GM12865 (cell line): Measurements from ENCODE around the gene PPP1R12C.
A peak's percentile ranks its signal among the peaks of the same experiment; 100 is the strongest.

ENCODE experiments used
- DNase-seq: peaks from one replicate; pipeline ENCODE4 v3.0.0; 2010; ENCODE audit warnings: low read depth
- H3K4me3 ChIP-seq: 2 replicates; pipeline ENCODE4 v1.5.1; 2011; ENCODE audit warnings: mild to moderate bottlenecking, low read depth, low read length, control low read depth
- TF ChIP-seq, protein P1 (sequence below): IDR thresholded peaks from 2 replicates; pipeline ENCODE4 v1.5.1; 2011; ENCODE audit warnings: low read length, control low read depth, low read depth, inconsistent platforms; ENCODE audit not compliant: insufficient read depth; ENCODE audit errors: missing control alignments

Gene PPP1R12C

DNA sequence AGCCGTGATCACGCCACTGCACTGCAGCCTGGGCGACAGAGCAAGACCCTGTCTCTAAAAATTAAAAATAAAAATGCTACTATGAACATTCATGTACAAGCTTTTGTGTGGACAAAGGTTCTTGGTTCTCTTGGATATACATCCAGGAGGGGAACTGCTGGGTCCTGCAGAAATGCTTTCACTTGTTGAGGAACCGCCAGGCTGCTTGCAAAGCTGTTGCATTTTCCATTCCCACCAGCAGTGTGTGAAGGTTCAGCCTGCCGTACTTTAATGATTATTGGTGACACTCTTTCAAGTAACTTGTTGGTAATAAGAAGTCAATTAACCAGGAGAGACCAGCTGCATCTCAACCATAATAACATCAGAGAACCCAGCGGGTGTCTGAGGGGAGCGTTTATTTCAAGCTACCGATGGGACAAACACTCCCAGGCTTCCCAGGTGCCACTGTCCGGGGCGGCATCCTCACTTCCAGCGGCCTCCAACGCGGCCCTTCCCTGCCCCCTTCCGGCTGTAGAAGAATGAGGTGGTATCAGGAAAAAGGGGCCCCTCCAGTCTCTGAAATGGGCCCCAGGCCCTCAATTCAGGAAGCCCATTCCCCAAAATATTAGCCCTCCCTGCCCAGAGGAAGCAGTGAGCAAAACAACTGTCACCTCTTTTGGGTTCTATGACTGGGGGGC is 15.2 kb upstream of the PPP1R12C start:
- no peak overlapping the region for H3K4me3 ChIP-seq
- TF ChIP-seq, protein P1, sequence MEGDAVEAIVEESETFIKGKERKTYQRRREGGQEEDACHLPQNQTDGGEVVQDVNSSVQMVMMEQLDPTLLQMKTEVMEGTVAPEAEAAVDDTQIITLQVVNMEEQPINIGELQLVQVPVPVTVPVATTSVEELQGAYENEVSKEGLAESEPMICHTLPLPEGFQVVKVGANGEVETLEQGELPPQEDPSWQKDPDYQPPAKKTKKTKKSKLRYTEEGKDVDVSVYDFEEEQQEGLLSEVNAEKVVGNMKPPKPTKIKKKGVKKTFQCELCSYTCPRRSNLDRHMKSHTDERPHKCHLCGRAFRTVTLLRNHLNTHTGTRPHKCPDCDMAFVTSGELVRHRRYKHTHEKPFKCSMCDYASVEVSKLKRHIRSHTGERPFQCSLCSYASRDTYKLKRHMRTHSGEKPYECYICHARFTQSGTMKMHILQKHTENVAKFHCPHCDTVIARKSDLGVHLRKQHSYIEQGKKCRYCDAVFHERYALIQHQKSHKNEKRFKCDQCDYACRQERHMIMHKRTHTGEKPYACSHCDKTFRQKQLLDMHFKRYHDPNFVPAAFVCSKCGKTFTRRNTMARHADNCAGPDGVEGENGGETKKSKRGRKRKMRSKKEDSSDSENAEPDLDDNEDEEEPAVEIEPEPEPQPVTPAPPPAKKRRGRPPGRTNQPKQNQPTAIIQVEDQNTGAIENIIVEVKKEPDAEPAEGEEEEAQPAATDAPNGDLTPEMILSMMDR: peak; percentile 5
- DNase-seq: no peak

DNA sequence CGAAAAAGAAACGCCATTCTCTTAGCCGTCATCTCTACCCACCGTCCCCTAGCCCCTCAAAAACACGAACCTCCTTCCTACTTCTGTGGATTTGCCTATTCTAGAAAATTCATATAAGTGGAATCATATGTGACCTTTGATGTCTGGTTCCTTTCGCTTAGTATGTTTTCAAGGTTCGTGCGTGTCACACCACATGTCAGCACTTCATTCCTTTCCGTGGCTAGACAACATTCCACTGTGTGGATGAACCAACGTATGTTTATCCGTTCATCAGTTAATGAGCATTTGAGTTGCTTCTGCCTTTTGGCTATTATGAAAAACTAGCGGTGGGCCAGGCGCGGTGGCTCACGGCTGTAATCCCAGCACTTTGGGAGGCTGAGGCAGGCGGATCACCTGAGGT is 14.0 kb upstream of the PPP1R12C start:
- TF ChIP-seq, protein P1: no peak
- no peak for DNase-seq
- H3K4me3 ChIP-seq: no peak overlapping the region

DNA sequence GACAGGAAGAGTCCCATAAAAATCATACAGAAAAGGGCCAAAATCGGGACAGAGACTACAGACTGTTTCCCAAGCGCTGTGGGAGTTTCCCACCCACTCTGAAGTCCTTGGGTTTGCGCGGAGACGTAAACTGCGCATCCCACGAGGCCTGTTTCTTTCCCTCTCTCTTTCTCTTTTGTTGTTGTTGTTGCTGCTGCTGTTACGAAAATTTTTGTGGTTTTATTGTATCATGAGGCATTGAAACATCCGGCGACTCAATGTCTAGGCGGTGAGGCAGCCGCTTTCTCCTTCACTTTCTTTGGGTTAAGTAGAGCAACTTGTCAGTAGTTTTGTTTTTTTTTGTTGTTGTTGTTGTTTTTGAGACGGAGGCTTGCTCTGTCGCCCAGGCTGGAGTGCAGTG is 1.6 kb upstream of the PPP1R12C start:
- no peak overlapping the region for H3K4me3 ChIP-seq
- no peak for DNase-seq
- TF ChIP-seq, protein P1: no peak

DNA sequence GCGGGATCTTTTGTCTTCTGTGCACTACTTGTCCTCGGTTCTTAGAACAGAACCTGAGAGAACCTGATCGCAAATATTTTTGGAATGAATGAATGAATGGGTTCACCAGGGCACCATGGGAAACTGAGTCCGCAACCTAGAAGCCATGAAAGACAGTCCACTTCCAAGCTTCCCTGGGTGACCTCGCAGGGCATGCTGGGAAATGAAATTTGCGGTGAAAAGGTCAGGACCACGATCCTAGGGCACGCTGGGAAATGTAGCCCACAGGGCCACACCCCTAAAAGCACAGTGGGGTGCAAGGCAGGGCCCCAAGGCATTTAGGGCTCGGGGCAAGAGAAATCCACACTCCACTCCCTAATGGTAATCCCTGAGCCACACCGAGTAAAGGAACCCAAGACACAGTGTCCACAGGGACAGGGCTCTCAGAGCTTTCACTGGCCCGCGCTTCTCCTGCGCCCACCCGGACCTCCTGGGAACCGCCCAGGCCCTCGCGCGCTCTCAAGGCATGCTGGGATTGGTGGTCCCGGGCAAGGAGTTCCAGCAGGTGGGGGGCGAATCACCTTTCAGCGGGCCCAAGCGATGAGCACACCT is 1.1 kb upstream of the PPP1R12C start:
- DNase-seq: peak; percentile 41
- TF ChIP-seq, protein P1: no peak
- peak overlapping the region; percentile 54 for H3K4me3 ChIP-seq

DNA sequence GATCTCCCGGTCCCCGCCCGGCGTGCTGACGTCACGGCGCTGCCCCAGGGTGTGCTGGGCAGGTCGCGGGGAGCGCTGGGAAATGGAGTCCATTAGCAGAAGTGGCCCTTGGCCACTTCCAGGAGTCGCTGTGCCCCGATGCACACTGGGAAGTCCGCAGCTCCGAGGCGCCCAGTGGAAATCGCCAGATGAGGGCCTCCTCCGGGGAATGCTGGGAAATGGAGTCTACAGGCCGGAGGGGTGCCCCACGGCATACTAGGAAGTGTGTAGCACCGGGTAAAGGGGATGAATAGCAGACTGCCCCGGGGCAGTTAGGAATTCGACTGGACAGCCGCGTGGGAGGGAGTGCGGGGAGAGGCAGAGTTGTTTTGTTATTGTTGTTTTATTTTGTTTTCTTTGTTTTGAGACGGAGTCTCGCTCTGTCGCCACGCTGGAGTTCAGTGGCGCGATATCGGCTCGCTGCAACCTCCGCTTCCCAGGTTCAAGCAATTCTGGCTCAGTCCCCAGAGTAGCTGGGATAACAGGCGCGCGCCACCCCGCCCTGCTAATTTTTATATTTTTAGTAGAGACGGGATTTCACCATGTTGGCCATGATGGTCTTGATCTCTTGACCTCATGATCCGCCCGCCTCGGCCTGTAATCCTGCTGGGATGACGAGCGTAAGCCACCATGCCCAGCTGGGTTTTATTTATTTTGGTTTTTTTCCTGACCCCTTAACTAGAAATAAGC is 390 bp upstream of the PPP1R12C start:
- DNase-seq: peak; percentile 99
- TF ChIP-seq, protein P1: no peak
- peak overlapping the region; percentile 54 for H3K4me3 ChIP-seq

DNA sequence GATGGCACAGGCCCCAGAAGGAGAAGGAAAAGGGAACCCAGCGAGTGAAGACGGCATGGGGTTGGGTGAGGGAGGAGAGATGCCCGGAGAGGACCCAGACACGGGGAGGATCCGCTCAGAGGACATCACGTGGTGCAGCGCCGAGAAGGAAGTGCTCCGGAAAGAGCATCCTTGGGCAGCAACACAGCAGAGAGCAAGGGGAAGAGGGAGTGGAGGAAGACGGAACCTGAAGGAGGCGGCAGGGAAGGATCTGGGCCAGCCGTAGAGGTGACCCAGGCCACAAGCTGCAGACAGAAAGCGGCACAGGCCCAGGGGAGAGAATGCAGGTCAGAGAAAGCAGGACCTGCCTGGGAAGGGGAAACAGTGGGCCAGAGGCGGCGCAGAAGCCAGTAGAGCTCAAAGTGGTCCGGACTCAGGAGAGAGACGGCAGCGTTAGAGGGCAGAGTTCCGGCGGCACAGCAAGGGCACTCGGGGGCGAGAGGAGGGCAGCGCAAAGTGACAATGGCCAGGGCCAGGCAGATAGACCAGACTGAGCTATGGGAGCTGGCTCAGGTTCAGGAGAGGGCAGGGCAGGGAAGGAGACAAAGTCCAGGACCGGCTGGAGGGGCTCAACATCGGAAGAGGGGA is 1.1 kb downstream of the PPP1R12C start:
- TF ChIP-seq, protein P1: no peak
- DNase-seq: peak; percentile 68
- peak overlapping the region; percentile 98 for H3K4me3 ChIP-seq
